MCF 10A (cell line): ENCODE data around the gene TSPAN4. TPM values are rescaled to one million over a fixed set of nuclear protein-coding genes. Genes with fewer than 3 reads are reported as not detected.

Source experiments
- BruUV-seq: library from RNA; stranded (reverse); fragments of 400-500 nt; replicated peaks from 2 replicates; lab custom pipeline; 2021; lab: Mats Ljungman, UMichigan
- CTCF ChIA-PET: fragments of 300-600 bp; sonication (Branson Sonifier 250); formaldehyde crosslinking; extraction: SDS; loops from one replicate; lab custom pipeline; 2021; ENCODE audit warnings: antibody characterized with exemption, inconsistent platforms; lab: Yijun Ruan, JAX
- POLR2A ChIA-PET: fragments of 300-600, 350-650 bp; sonication (Branson Sonifier 250); formaldehyde crosslinking; extraction: SDS; loops from one replicate; lab custom pipeline; 2020; ENCODE audit warnings: antibody characterized with exemption, inconsistent platforms; lab: Yijun Ruan, JAX
- DNase-seq: peaks from one replicate; pipeline ENCODE4 v3.0.0-alpha.2; 2018; ENCODE audit not compliant: unreplicated experiment
- H3K27ac Mint-ChIP-seq: one replicate; pipeline ENCODE4 v1.8.0; 2022; ENCODE audit warnings: mild to moderate bottlenecking, low read depth, mixed read lengths; ENCODE audit not compliant: unreplicated experiment
- H3K27me3 Mint-ChIP-seq: one replicate; pipeline ENCODE4 v1.8.0; 2022; ENCODE audit warnings: mixed read lengths; ENCODE audit not compliant: insufficient read depth, unreplicated experiment
- H3K36me3 Mint-ChIP-seq: one replicate; pipeline ENCODE4 v1.8.0; 2022; ENCODE audit warnings: mild to moderate bottlenecking, moderate library complexity, mixed read lengths; ENCODE audit not compliant: insufficient read depth, unreplicated experiment
- H3K4me1 Mint-ChIP-seq: one replicate; pipeline ENCODE4 v1.8.0; 2022; ENCODE audit warnings: mixed read lengths; ENCODE audit not compliant: insufficient read depth, unreplicated experiment
- H3K4me3 Mint-ChIP-seq: one replicate; pipeline ENCODE4 v1.8.0; 2022; ENCODE audit warnings: mild to moderate bottlenecking, moderate library complexity, mixed read lengths; ENCODE audit not compliant: unreplicated experiment
- H3K9me3 Mint-ChIP-seq: one replicate; pipeline ENCODE4 v1.8.0; 2022; ENCODE audit warnings: mixed read lengths; ENCODE audit not compliant: unreplicated experiment
- CTCF ChIP-seq: fragments of 200-600 bp; IDR thresholded peaks from one replicate; pipeline ENCODE4 v1.8.0; 2022; ENCODE audit warnings: antibody characterized with exemption, mild to moderate bottlenecking; ENCODE audit not compliant: unreplicated experiment
- intact Hi-C: fragments of 100-400 bp; cut with micrococcal nuclease; formaldehyde crosslinking; loops from 2 replicates; pipeline ENCODE4 v1.14.1; 2022
- total RNA-seq: library from RNA; stranded (reverse); gene quantifications from 2 replicates; pipeline ENCODE4 v1.2.3, GENCODE V29; 2022

The TSPAN4 gene
- total RNA-seq, 1 experiment from 2014 or later, result 148 TPM

GRCh38 chr11:812390-812789, 30.3 kb upstream of the TSPAN4 start:
- DNase-seq, result no peak
- no peaks in the 10 kb centered on the region for H3K9me3 Mint-ChIP-seq
- H3K36me3 Mint-ChIP-seq, result peaks cover 40% of the 10 kb centered on the region
- ChIA-PET POLR2A (interaction anchor here (0.7 to 2.0 kb wide), 6 partner anchors 8 to 32 kb away, joined by 3 to 16 read pairs (median 4); partner anchors contain the start of gene CD151), CTCF (interaction anchor here (1.2 kb wide), 1 partner anchor 35 kb away, joined by 3 read pairs; no protein-coding TSS in a partner anchor)
- no peak for TF ChIP-seq CTCF
- peaks cover 12% of the 10 kb centered on the region for H3K4me1 Mint-ChIP-seq
- H3K27ac Mint-ChIP-seq, result no peak overlapping the region
- intact Hi-C loops, result no loop called here
- H3K4me3 Mint-ChIP-seq, result no peak overlapping the region
- no TSS peak for BruUV-seq
- H3K27me3 Mint-ChIP-seq, result no peaks in the 10 kb centered on the region

DNA sequence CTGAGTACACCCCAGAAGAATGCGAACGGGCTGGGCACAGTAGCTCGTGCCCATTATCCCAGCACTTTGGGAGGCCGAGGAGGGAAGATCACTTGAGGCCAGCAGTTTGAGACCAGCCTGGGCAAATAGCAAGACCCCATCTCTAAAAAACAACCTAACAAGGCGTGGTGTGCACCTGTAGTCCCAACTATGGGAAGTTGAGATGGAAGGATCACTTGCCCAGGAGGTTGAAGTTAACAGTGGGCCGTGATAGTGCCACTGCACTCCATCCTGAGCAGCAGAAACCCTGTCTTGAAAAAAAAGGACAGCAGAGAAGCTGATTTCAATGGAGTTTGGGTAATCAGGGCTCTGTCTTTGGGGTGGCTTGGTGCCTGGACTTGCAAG, 29.6 kb upstream of the TSPAN4 start:
- ChIA-PET POLR2A (interaction anchor here (0.8 to 1.1 kb wide), 2 partner anchors 9 to 21 kb away, joined by 3 to 4 read pairs; no protein-coding TSS in a partner anchor), CTCF (interaction anchor here (1.2 kb wide), 1 partner anchor 34 kb away, joined by 3 read pairs; no protein-coding TSS in a partner anchor)
- no peak for DNase-seq
- H3K9me3 Mint-ChIP-seq, result no peaks in the 10 kb centered on the region
- H3K27me3 Mint-ChIP-seq, result no peaks in the 10 kb centered on the region
- BruUV-seq, result no TSS peak
- H3K4me3 Mint-ChIP-seq, result no peak overlapping the region
- H3K27ac Mint-ChIP-seq, result no peak overlapping the region
- H3K36me3 Mint-ChIP-seq, result peaks cover 40% of the 10 kb centered on the region
- intact Hi-C loops, result no loop called here
- peaks cover 7% of the 10 kb centered on the region for H3K4me1 Mint-ChIP-seq
- no peak for TF ChIP-seq CTCF

- peaks cover 40% of the 10 kb centered on the region for H3K36me3 Mint-ChIP-seq
- intact Hi-C loops, result no loop called here
- H3K4me1 Mint-ChIP-seq, result peaks cover 9% of the 10 kb centered on the region
- ChIA-PET POLR2A (interaction anchor here (0.8 to 9.6 kb wide), 3 partner anchors 9 to 21 kb away, joined by 3 to 274 read pairs (median 4); partner anchors contain the start of gene CD151), CTCF (interaction anchor here (1.2 kb wide), 1 partner anchor 33 kb away, joined by 3 read pairs; no protein-coding TSS in a partner anchor)
- BruUV-seq, result no TSS peak
- H3K4me3 Mint-ChIP-seq, result no peak overlapping the region
- H3K9me3 Mint-ChIP-seq, result no peaks in the 10 kb centered on the region
- H3K27ac Mint-ChIP-seq, result no peak overlapping the region
- no peak for DNase-seq
- TF ChIP-seq CTCF, result no peak
- H3K27me3 Mint-ChIP-seq, result no peaks in the 10 kb centered on the region
Observed at GRCh38 chr11:813456-814096, 29.1 kb upstream of the TSPAN4 start.

- Mint-ChIP-seq H3K27ac (no peak overlapping the region), H3K27me3 (no peaks in the 10 kb centered on the region), H3K9me3 (no peaks in the 10 kb centered on the region), H3K4me1 (peaks cover 12% of the 10 kb centered on the region), H3K36me3 (peaks cover 33% of the 10 kb centered on the region), H3K4me3 (no peak overlapping the region)
- CTCF ChIA-PET, result interaction anchor here (0.7 kb wide), 1 partner anchor 230 kb away, joined by 4 read pairs; no protein-coding TSS in a partner anchor
- intact Hi-C loops, result no loop called here
- POLR2A ChIA-PET, result interaction anchor here (0.7 to 9.6 kb wide), 5 partner anchors 10 to 221 kb away, joined by 3 to 274 read pairs (median 141); partner anchors contain the start of genes CD151, PIDD1, POLR2L and RPLP2
- DNase-seq, result no peak
- TF ChIP-seq CTCF, result no peak
- no TSS peak for BruUV-seq
Observed at GRCh38 chr11:815675-816432, 26.8 kb upstream of the TSPAN4 start.
